K562 (cell line): ENCODE results near the gene GABBR1. TPM values are rescaled to one million over a fixed set of nuclear protein-coding genes. Genes with fewer than 3 reads are reported as not detected.

Experiments
- CC2D1A ChIP-seq: fragments of 450-650 bp; IDR thresholded peaks from 2 replicates; pipeline ENCODE4 v1.6.1; 2017; ENCODE audit warnings: mild to moderate bottlenecking
- ETS2 ChIP-seq: IDR thresholded peaks from 2 replicates; pipeline ENCODE4 v1.6.1; 2016; ENCODE audit warnings: borderline replicate concordance, missing genetic modification characterization, mild to moderate bottlenecking, moderate library complexity, missing compliant biosample characterization; ENCODE audit not compliant: poor library complexity, severe bottlenecking
- HMG20A ChIP-seq: fragments of 450-650 bp; formaldehyde crosslinking; conservative IDR thresholded peaks from 2 replicates; pipeline ENCODE4 v1.4.0; 2020; ENCODE audit warnings: mild to moderate bottlenecking, mixed read lengths
- HSF4 ChIP-seq: fragments of 250-450 bp; sonication (Bioruptor Pico); IDR thresholded peaks from 2 replicates; pipeline ENCODE4 v2.1.2; 2022; ENCODE audit warnings: mild to moderate bottlenecking, moderate library complexity, borderline replicate concordance
- MAFG ChIP-seq: fragments of 450-650 bp; conservative IDR thresholded peaks from 2 replicates; pipeline ENCODE4 v1.6.1; 2016; ENCODE audit warnings: missing genetic modification characterization, missing compliant biosample characterization
- NCOR1 ChIP-seq: fragments of 450-650 bp; IDR thresholded peaks from 2 replicates; pipeline ENCODE4 v1.6.1; 2016; ENCODE audit warnings: mild to moderate bottlenecking, moderate library complexity
- PCBP2 ChIP-seq: fragments of 200-400 bp; formaldehyde crosslinking; IDR thresholded peaks from 2 replicates; pipeline ENCODE4 v1.6.1; 2018; ENCODE audit warnings: low read length, low read depth, mild to moderate bottlenecking, moderate library complexity; ENCODE audit not compliant: poor library complexity, severe bottlenecking
- RBM39 ChIP-seq: fragments of 200-400 bp; formaldehyde crosslinking; optimal IDR thresholded peaks from 2 replicates; pipeline ENCODE3; 2018; ENCODE audit warnings: low read depth, low read length
- SAFB2 ChIP-seq: fragments of 200-400 bp; formaldehyde crosslinking; IDR thresholded peaks from 2 replicates; pipeline ENCODE4 v1.6.1; 2018; ENCODE audit warnings: borderline replicate concordance, low read length, low read depth, moderate library complexity; ENCODE audit not compliant: severe bottlenecking
- SAP30 ChIP-seq: fragments of 200-600 bp; sonication (generic); IDR thresholded peaks from 2 replicates; pipeline ENCODE4 v1.6.1; 2012; ENCODE audit warnings: borderline replicate concordance, low read depth, mild to moderate bottlenecking, moderate library complexity, low read length, control low read depth, inconsistent platforms; ENCODE audit not compliant: insufficient read depth, poor library complexity, severe bottlenecking
- SRF ChIP-seq, 2 experiments: fragments of 250-450, 450-650 bp in 1 of 2; sonication (Bioruptor Pico) in 1 of 2; sonication (generic) in 1 of 2; formaldehyde crosslinking; IDR thresholded peaks; 2 replicates each; pipeline versions ENCODE4 v1.5.0 to v1.5.1; 2020 to 2022; ENCODE audit warnings: mild to moderate bottlenecking in 1 of 2, missing genetic modification reagents in 1 of 2
- U2AF2 ChIP-seq: fragments of 200-400 bp; formaldehyde crosslinking; optimal IDR thresholded peaks from 2 replicates; pipeline ENCODE3; 2017; ENCODE audit warnings: low read depth, mild to moderate bottlenecking, low read length
- ZC3H8 ChIP-seq: fragments of 450-650 bp; IDR thresholded peaks from 2 replicates; pipeline ENCODE4 v1.6.1; 2017
- ZNF121 ChIP-seq: sonication (generic); formaldehyde crosslinking; conservative IDR thresholded peaks from 2 replicates; pipeline ENCODE4 v1.8.0; 2022; ENCODE audit warnings: missing genetic modification reagents
- ZNF134 ChIP-seq: fragments of 250-450 bp; sonication (Bioruptor Pico); conservative IDR thresholded peaks from 2 replicates; pipeline ENCODE4 v1.4.0; 2020
- ZNF232 ChIP-seq: sonication (generic); formaldehyde crosslinking; IDR thresholded peaks from 2 replicates; pipeline ENCODE4 v1.8.0; 2022; ENCODE audit warnings: mild to moderate bottlenecking, missing genetic modification reagents
- ZNF57 ChIP-seq: fragments of 450-650 bp; formaldehyde crosslinking; IDR thresholded peaks from 2 replicates; pipeline ENCODE4 v1.4.0; 2020; ENCODE audit warnings: mild to moderate bottlenecking, moderate library complexity
- ZNF644 ChIP-seq: fragments of 200-800 bp; sonication (Bioruptor generic); IDR thresholded peaks from 2 replicates; pipeline ENCODE4 v1.6.1; 2016; ENCODE audit warnings: low read depth, missing genetic modification characterization, missing compliant biosample characterization
- ZNF695 ChIP-seq: fragments of 450-650 bp; formaldehyde crosslinking; IDR thresholded peaks from 2 replicates; pipeline ENCODE4 v1.4.0; 2020; ENCODE audit warnings: mild to moderate bottlenecking, moderate library complexity
- polyA plus RNA-seq, 8 experiments: library from polyadenylated mRNA; depleted of rRNA in 4 of 8; stranded (reverse) in 5 of 8; unstranded in 3 of 8; fragments of >200 nt; fragmentation: Nextera tagmentation in 2 of 8; fragmentation: Illumina TruSeq in 1 of 8; extraction: Ambion mirVana in 2 of 8; extraction: Trizol in 1 of 8; gene quantifications; 2 replicates each; pipeline versions ENCODE4 v1.2.1 to v1.2.3, GENCODE V29; 2011 to 2014; ENCODE audit warnings: inconsistent platforms in 1 of 8, missing spikeins in 1 of 8
- total RNA-seq, 7 experiments: library from RNA; depleted of rRNA in 6 of 7; stranded (reverse); fragments of >200 nt in 6 of 7; fragmentation: Illumina TruSeq in 2 of 7; extraction: Trizol in 2 of 7; gene quantifications; 2 replicates each; pipeline versions ENCODE4 v1.2.1 to v1.2.3, GENCODE V29; 2011 to 2021; ENCODE audit warnings: low replicate concordance in 1 of 7
- TF ChIP-seq, protein P1 (sequence below): fragments of 250-450 bp; sonication (Bioruptor Pico); IDR thresholded peaks from 2 replicates; pipeline ENCODE4 v1.8.0; 2022; ENCODE audit warnings: moderate library complexity, mild to moderate bottlenecking, inconsistent platforms

Gene GABBR1
- total and polyA plus RNA-seq, 9 of the 15 experiments (the other 6 are each of a cell fraction or from before 2014, with no cell fraction given) = 2.2 to 48.3 (median 20.8) TPM

DNA sequence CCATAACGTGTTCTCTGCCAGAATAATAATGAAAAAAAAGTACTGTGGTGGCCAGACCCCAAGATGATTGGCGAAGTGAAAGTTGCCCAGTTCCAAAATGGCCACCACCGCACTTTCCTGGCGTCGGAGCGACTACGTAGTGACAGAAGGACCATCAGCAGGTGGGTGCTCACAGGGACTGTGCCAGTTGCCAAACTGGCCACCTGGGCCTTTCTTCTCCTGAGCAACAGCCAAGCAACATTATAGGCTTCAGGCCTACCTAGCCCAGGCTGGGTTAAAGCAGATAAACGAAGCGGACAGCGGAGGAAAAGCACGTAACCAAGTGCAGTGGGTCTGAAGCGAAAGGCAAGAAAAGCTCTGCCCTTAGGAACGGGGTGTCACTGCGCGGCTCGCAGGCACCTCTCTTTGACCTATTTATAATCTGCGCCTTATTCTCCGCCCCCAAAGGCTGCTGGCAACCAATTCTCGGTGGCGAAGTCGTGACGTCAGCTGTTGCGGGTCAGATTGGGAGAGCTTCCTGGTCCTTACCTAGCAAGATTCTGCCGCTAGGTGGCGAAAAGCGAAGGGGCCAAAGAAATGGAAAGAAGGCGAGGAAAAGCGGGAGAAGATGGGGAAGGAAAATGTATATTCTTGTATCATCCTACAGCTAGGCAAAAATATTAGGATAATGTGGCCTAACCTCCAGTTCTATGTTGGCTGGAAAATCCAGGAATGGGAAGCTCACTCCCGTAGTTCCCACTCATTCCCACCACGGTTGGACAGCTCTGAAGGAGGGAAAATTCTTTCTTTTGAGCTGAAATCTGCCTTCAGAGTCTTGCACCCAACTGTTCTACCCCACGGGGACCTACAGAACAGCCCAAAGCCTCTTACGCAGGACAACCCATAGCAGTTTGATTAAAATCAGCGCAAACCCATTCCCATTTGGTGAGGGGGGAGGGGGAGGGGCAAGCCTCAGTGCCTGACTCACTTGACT lies 17.0 kb upstream of the GABBR1 start (continued):
- no peak for TF ChIP-seq ZNF121 (CRISPR knock-in tag)
- no peak for TF ChIP-seq HSF4 (CRISPR knock-in tag)
- no peak for TF ChIP-seq ETS2 (tag)
- no peak for TF ChIP-seq SAP30
- TF ChIP-seq ZNF134 (CRISPR knock-in tag) = no peak
- no peak for TF ChIP-seq RBM39
- no peak for TF ChIP-seq ZNF644 (tag)
- no peak for TF ChIP-seq HMG20A (CRISPR knock-in tag)
- no peak for TF ChIP-seq U2AF2
- TF ChIP-seq PCBP2 = no peak
- TF ChIP-seq ZNF57 (CRISPR knock-in tag) = no peak
- no peak for TF ChIP-seq CC2D1A
- TF ChIP-seq MAFG (tag) = no peak
- no peak for TF ChIP-seq ZC3H8
- no peak for TF ChIP-seq NCOR1
- TF ChIP-seq ZNF232 (CRISPR knock-in tag) = no peak
- TF ChIP-seq SAFB2 = no peak
- TF ChIP-seq SRF (CRISPR knock-in tag; IDR thresholded peaks at IDR 0.05) = no peak
- no peak for TF ChIP-seq ZNF695
- TF ChIP-seq, protein P1, sequence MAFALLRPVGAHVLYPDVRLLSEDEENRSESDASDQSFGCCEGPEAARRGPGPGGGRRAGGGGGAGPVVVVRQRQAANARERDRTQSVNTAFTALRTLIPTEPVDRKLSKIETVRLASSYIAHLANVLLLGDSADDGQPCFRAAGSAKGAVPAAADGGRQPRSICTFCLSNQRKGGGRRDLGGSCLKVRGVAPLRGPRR (CRISPR knock-in tag) = no peak
